ENCODE measurements around the gene RFC5. TPM values are rescaled to one million over a fixed set of nuclear protein-coding genes. Genes with fewer than 3 reads are reported as not detected.
"Not testable (repeated sequence)": the region's sequence is repeated elsewhere in the genome, so short reads cannot be mapped to it uniquely, and the experiment has no call there.

Gene RFC5
- total RNA-seq, 4 donors from 2014 or later: 4.8 to 17.3 (median 8.4) TPM

DNA sequence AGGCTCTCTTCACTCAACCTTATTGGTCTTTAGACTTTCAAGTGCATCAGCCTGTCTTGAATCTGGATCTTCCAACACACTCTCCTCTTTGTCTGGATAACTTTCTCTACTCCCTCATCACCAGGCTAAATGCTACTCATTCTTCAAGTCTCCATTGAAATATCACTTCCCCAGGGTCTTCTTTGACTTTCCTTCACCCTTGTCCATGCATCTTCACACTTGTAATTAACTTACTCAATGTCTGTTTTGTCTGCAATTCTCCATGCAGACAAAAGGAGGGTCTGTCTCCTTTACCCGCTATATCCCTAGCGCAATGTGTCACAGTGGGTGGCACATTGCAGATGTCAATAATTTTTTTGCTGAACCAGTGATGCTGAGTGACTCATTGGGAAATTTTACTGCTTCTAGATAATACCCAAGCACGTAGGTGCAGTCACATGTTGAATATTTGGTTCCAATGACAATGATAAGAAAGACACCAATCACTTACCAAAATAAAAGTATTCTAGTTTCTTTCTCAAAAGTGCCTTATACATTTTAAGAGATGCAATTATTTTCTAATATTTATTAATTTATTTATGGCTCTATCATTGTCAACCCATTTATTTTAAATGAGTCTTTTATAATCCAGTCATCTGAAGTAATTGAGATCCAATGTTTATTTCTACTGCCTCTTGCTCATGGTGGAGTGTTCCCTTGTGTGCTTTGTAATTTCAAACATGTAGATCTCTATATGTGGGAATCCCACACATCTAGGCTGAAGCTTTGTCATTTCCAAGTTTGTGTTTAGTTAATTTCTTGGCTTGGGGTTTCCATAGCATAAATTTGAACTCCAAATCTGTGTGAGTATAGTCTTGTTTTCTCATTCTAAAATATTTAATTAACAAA, 21.7 kb upstream of the RFC5 start:
- Histone ChIP-seq H3K27me3 (no peaks in the 10 kb centered on the region), H3K36me3 (no peaks in the 10 kb centered on the region), H3K27ac (no peak overlapping the region), H3K4me3 (no peak overlapping the region), H3K9me3 (peaks cover 0 to 18% (median 0%) of the 10 kb centered on the region in 4 donors), H3K4me1 (no peaks in the 10 kb centered on the region)
- TF ChIP-seq EP300 (IDR thresholded peaks at IDR 0.05) (no peak), POLR2A (IDR thresholded peaks at IDR 0.05) (no peak)
- TF ChIP-seq, protein P1, sequence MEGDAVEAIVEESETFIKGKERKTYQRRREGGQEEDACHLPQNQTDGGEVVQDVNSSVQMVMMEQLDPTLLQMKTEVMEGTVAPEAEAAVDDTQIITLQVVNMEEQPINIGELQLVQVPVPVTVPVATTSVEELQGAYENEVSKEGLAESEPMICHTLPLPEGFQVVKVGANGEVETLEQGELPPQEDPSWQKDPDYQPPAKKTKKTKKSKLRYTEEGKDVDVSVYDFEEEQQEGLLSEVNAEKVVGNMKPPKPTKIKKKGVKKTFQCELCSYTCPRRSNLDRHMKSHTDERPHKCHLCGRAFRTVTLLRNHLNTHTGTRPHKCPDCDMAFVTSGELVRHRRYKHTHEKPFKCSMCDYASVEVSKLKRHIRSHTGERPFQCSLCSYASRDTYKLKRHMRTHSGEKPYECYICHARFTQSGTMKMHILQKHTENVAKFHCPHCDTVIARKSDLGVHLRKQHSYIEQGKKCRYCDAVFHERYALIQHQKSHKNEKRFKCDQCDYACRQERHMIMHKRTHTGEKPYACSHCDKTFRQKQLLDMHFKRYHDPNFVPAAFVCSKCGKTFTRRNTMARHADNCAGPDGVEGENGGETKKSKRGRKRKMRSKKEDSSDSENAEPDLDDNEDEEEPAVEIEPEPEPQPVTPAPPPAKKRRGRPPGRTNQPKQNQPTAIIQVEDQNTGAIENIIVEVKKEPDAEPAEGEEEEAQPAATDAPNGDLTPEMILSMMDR (IDR thresholded peaks at IDR 0.05): no peak
- WGBS, 2 donors: 48 to 52% methylated on average over 3 of the region's 3 CpGs
- DNase-seq (ENCODE audit: low spot score in 2 of 2): no peak

- Histone ChIP-seq H3K4me3 (no peak overlapping the region), H3K36me3 (no peaks in the 10 kb centered on the region), H3K4me1 (no peaks in the 10 kb centered on the region), H3K9me3 (peaks cover 0 to 18% (median 0%) of the 10 kb centered on the region in 4 donors), H3K27me3 (no peaks in the 10 kb centered on the region), H3K27ac (no peak overlapping the region)
- WGBS, 2 donors: 86 to 88% methylated on average over 2 of the region's 2 CpGs
- TF ChIP-seq, protein P1 (IDR thresholded peaks at IDR 0.05): no peak
- TF ChIP-seq POLR2A (IDR thresholded peaks at IDR 0.05): no peak
- TF ChIP-seq EP300 (IDR thresholded peaks at IDR 0.05): no peak
- no peak for DNase-seq (ENCODE audit: low spot score in 2 of 2)
These were observed 17.8 kb upstream of the RFC5 start for GRCh38 chr12:117998719-117999118.

- H3K36me3 ChIP-seq; H3K9me3 ChIP-seq; H3K27ac ChIP-seq; H3K4me1 ChIP-seq; H3K27me3 ChIP-seq; H3K4me3 ChIP-seq; DNase-seq (ENCODE audit: low spot score in 2 of 2): not testable (repeated sequence)
- WGBS, 2 donors: 62 to 71% methylated on average over 2 of the region's 2 CpGs
These were observed 16.7 kb upstream of the RFC5 start for GRCh38 chr12:117999806-118000205.

DNA sequence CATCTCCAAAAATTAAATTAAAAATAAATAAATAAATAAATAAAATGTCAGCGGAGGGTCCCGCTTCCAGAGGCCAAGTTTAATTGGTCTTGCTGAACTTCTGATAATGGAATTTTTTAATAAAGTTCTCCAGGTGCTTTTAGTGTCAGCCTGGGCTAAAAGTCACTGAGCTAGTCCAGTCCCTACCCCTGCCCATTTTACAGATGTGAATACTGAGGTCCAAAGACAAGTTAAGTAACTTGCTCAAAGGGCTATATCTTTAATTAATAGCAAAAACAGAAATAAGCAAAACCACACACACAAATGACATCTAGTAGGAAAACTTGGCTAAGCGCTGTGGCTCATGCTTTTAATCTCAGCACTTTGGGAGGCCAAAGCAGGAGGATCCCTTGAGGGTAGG, 5.6 kb upstream of the RFC5 start:
- TF ChIP-seq EP300 (IDR thresholded peaks at IDR 0.05): no peak
- TF ChIP-seq POLR2A (IDR thresholded peaks at IDR 0.05): no peak
- TF ChIP-seq, protein P1 (IDR thresholded peaks at IDR 0.05): no peak
- no peaks in the 10 kb centered on the region for H3K27me3 ChIP-seq
- no peaks in the 10 kb centered on the region for H3K36me3 ChIP-seq
- WGBS, 2 donors: 94 to 96% methylated on average over 3 of the region's 3 CpGs
- no peak overlapping the region for H3K27ac ChIP-seq
- H3K4me1 ChIP-seq: peaks cover 0 to 2% (median under 1%) of the 10 kb centered on the region in 4 donors
- no peaks in the 10 kb centered on the region for H3K9me3 ChIP-seq
- no peak for DNase-seq (ENCODE audit: low spot score in 2 of 2)
- H3K4me3 ChIP-seq: no peak overlapping the region

- no peak for DNase-seq (ENCODE audit: low spot score in 2 of 2)
- TF ChIP-seq EP300 (IDR thresholded peaks at IDR 0.05): no peak
- TF ChIP-seq, protein P1 (IDR thresholded peaks at IDR 0.05): no peak
- no peak for TF ChIP-seq POLR2A (IDR thresholded peaks at IDR 0.05)
- Histone ChIP-seq H3K9me3 (no peaks in the 10 kb centered on the region), H3K4me3 (no peak overlapping the region), H3K27me3 (no peaks in the 10 kb centered on the region), H3K4me1 (peaks cover 0 to 6% (median 2%) of the 10 kb centered on the region in 4 donors), H3K27ac (no peak overlapping the region), H3K36me3 (no peaks in the 10 kb centered on the region)
- 94 to 99% methylated on average over 3 of the region's 3 CpGs for WGBS, 2 donors
These were observed 5.1 kb upstream of the RFC5 start for GRCh38 chr12:118011377-118011776.

Data from tibial nerve (tissue), 4 donors.